ENCODE data around the gene ALS2CL. TPM values are rescaled to one million over a fixed set of nuclear protein-coding genes. Genes with fewer than 3 reads are reported as not detected.

The ALS2CL gene, protein sequence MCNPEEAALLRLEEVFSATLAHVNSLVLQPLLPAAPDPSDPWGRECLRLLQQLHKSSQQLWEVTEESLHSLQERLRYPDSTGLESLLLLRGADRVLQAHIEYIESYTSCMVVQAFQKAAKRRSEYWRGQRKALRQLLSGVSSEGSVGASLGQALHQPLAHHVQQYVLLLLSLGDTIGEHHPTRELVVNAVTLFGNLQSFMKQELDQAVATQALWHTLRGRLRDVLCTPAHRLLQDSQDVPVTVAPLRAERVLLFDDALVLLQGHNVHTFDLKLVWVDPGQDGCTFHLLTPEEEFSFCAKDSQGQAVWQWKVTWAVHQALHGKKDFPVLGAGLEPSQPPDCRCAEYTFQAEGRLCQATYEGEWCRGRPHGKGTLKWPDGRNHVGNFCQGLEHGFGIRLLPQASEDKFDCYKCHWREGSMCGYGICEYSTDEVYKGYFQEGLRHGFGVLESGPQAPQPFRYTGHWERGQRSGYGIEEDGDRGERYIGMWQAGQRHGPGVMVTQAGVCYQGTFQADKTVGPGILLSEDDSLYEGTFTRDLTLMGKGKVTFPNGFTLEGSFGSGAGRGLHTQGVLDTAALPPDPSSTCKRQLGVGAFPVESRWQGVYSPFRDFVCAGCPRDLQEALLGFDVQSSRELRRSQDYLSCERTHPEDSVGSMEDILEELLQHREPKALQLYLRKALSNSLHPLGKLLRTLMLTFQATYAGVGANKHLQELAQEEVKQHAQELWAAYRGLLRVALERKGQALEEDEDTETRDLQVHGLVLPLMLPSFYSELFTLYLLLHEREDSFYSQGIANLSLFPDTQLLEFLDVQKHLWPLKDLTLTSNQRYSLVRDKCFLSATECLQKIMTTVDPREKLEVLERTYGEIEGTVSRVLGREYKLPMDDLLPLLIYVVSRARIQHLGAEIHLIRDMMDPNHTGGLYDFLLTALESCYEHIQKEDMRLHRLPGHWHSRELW
- 5.3 and 8.5 TPM in 2 replicates for total RNA-seq

DNA sequence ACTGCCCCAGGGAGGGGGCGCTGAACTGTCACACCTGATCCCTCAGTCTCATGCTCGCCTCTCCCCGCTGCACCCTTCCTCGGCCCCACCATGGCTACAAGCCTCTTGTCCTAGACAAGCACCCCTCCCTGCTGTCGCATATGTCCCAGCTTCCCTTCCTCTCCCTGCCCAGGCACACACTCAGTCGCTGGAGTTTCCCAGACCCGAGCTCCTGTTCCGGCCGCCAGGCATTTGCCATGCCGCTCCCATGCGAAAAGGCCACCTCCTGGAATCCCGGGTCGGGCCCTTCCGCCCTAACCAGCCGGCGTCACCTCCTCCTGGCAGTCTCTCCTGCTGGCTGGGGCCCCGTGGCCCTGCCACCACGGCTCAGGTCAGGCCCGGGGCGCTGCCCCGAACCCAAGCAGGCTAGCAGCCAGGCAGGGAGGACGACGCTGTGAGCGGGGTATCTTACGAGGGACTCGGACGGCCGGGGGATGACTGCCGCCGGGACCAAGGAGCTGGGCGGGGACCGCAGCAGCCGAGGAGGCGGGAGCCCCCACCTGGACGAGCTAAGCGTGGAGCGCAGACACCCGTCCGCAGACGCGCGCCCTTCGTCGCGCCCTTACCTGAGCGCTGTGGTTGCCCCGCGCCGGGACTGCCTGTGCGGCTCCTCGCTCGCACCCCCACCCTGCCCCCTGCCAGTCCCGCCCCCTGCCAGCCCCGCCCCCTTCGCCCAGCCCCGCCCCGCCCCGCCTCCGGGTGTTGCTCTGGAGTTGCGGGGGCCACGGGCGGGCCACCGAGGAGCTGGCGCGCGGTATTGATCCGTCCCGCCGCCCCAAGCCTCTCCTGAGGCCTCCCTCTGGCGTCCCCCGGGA lies at the start of gene ALS2CL:
Gene ALS2CL, minus strand, starts transcription at position 642 of the 854 bp plus-strand sequence. CDS start 4,239 bp downstream, outside the sequence.

DNA sequence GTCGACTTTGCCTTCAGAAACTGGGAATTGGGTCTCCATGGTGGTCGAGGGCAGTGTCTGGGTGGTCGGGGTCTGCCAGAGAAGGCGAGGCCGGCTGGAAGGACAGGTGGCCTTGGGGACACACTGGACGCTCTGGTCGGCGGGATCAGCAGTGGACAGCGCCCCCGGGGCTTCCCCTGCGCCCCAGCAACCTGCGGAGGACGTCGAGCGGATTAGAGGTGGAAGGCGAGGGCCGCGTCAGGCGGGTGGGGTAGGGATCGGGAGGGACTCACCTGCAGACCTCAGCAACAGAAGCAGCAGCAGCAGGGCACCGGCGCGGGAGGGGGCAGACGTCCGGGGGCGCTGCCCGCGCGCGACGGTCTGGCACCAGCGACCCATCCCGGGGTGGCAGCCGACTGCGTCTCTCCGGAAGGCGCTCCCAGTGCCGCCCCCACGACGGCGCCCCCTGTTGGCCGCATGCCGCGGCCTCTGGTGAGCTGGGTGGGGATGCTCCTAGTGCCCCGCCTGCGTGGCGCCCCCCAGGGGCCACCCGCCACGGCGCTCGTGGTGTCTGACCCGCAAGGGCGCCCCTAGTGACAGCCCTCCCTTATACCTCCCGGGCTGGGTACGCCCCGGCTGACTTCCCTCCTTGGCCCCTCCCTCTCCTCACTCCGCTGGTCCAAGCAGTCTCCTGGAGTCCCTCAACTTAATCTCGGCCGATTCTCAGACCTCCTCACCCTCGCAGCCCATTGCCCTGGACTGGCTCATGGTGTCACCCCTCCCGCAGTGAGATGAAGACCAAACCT lies 24.2 kb upstream of the ALS2CL start, which contains the start of gene PRSS50:
Gene PRSS50, minus strand, starts transcription at position 423 of the 785 bp plus-strand sequence. Its CDS starts 45 bp downstream, at position 378.

DNA sequence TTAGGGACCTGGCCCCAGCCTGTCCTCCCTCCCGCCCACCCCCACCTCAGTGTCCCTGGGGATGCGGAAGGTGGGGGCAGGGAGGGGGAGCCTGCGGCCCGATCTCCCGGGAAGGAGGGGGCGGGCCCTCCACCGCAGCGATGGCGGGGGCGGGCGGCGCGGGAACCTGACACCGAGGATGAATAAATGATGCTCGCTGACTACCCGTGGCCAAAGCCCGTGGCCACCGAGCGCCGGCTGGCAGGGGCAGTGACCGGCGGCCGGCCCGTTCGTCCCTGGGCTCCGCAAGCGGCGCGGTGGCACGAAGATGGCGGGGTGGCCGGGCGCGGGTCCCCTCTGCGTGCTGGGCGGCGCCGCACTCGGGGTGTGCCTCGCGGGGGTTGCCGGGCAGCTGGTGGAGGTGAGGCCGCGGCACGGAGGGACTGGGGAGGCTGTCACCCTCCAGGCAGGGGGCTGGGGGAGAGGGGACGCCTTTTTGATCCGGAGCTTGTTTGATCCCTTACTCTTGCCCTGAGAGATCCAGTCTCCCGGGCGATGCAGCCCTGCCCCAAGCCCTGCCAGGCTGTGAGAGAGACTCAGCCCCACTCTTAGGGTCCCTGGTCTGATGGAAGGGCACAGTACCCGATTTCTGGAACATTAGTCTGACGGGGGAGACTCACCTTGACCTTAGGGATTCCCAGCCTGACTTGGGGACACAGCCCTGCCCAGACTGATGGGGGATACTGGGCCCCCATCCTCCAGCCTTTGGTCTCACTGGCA lies 7.9 kb upstream of the ALS2CL start, which contains the start of gene TMIE:
Gene TMIE, plus strand, starts transcription at position 212 of the 759 bp plus-strand sequence. Its CDS starts 96 bp downstream, at position 308.

Small RNA genes lying within 50 kb of the gene (small RNA-seq; reads per million reads assigned to genes)
- gene RF00591: not detected

Other genes with a start within 250 kb of the ALS2CL start
- gene LTF, start 228.8 kb downstream of the ALS2CL start, total RNA-seq: 0.14 TPM in 1 of 2 replicates, not detected in the other
- gene RTP3, start 195.7 kb downstream of the ALS2CL start, total RNA-seq: not detected in 2 replicates
- gene LRRC2, start 127.4 kb downstream of the ALS2CL start, total RNA-seq: 0.13 and 0.14 TPM in 2 replicates
- gene FAM240A, start 81.2 kb downstream of the ALS2CL start, total RNA-seq: not detected in 2 replicates
- 0.13 and 0.36 TPM in 2 replicates for gene TMIE, start 7.7 kb upstream of the ALS2CL start, total RNA-seq
- not detected in 2 replicates for gene PRSS50, start 24.2 kb upstream of the ALS2CL start, total RNA-seq
- not detected in 2 replicates for gene MYL3, start 169.8 kb upstream of the ALS2CL start, total RNA-seq
- gene PTH1R, start 184.0 kb upstream of the ALS2CL start, total RNA-seq: 0.36 TPM in 1 of 2 replicates, not detected in the other